ENCODE measurements around the gene ZNF592.

Gene ZNF592

DNA sequence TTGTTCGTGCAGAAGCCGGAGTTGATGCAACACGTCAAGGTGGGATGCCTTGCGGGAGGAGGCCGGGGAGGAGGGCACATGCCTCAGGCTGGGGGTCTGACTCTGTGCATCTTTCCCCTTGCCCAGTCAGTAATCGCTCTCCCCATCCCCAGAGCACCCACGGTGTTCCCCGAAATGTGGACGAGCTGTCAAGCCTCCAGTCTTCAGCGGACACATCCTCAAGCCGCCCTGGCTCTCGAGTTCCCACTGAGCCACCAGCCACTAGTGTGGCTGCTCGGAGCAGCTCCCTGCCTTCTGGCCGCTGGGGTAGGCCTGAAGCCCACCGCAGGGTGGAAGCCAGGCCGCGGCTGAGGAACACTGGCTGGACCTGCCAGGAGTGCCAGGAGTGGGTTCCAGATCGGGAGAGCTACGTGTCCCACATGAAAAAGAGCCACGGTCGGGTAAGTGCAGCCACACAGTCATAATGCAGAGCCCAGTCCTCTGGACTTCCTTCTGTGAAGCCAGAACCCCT is 50.1 kb downstream of the ZNF592 start:
- no peak overlapping the region for H3K4me3 ChIP-seq (ENCODE audit: low read length)
- TF ChIP-seq ZNF274 (IDR thresholded peaks at IDR 0.05; ENCODE audit: low read depth, low read length) = no peak

GRCh38 chr15:84799511-84800187 is 51.3 kb downstream of the ZNF592 start:
- no peak overlapping the region for H3K4me3 ChIP-seq (ENCODE audit: low read length)
- TF ChIP-seq ZNF274 (IDR thresholded peaks at IDR 0.05; ENCODE audit: low read depth, low read length) = no peak

DNA sequence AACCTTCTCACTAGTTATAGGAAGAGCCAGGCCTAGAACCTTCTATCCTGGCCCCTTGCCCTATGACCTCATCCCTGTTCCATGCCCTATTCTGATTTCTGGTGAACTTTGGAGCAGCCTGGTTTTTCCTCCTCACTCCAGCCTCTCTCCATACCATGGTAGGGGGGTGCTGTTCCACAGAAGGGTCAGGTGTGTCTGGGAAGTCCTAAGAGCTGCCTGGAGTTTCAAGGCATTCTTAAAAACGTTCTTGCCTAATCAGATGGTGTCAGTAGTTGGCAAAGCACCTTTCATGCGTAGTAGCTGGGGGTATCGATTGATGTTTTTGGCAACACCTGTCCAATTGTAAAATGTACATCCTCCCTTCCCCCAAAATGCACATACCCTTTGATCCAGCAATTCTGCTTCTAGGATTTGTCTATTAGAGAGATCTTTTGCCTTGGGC is 52.0 kb downstream of the ZNF592 start:
- no peak for TF ChIP-seq ZNF274 (IDR thresholded peaks at IDR 0.05; ENCODE audit: low read depth, low read length)

DNA sequence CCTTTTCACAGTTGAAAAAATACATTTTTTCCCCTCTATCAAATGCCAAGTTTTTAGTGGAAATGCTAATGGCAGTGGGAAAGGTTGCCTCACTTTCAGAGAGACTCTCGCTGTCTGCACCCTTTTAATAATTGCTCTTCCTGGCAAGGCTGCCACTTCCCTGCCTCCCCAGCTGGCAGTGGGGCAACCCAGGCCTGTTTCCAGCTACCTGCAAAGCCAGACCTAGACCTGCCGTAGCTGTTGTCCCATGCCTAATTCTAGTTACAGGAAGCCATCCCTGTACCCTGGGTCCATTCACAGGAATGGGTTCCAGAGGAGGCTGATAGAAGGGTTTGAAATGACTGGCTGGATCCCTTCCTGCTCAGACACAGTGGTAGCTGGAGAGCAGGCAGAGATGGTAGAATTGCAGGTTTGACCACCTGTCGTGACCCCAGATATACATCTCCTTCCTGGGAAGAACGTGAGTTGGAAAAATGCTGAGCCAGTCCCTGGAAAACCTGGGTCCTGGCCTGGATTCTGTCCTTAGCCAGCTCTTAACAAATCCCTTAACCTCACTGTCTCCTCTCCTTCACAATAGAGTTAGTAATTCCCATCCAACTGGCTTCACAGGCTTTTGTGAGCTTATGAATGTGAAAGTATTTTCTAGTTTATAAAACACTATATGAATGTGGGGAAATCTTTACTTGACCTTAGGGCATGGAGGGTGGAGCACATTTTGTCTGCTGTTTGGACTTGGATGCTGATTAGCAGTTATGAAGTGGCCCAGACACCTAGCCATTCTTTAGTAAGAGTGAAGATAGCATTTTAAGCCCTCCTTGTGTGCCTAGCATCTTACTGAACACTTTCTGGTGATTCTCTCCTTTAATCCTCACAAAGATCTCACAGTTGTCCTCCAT is 55.9 kb downstream of the ZNF592 start:
- TF ChIP-seq ZNF274 (IDR thresholded peaks at IDR 0.05; ENCODE audit: low read depth, low read length) = no peak
- H3K4me3 ChIP-seq (ENCODE audit: low read length) = no peak overlapping the region

More for the DNA sequence above, 52.0 kb downstream of the ZNF592 start:
- no peak overlapping the region for H3K4me3 ChIP-seq (ENCODE audit: low read length)

DNA sequence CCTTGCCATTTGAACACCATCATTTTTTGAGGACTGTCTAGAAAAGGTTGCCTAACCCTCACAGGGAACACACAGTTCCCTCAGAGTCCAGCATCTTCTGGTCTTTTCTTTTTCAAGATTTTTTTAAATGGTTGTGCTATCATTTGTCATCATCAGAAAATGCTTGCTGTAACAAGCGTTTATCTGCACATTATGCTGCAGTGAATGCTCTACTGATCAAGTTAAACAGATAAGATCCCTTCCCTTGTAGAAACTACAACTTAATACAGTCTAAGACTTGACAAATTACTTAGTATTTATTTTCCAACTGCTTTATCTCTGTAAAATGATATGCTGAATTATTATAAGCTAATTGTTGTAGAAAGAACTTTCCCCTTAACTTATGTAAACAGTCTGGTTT is 56.8 kb downstream of the ZNF592 start:
- no peak for TF ChIP-seq ZNF274 (IDR thresholded peaks at IDR 0.05; ENCODE audit: low read depth, low read length)
- no peak overlapping the region for H3K4me3 ChIP-seq (ENCODE audit: low read length)

DNA sequence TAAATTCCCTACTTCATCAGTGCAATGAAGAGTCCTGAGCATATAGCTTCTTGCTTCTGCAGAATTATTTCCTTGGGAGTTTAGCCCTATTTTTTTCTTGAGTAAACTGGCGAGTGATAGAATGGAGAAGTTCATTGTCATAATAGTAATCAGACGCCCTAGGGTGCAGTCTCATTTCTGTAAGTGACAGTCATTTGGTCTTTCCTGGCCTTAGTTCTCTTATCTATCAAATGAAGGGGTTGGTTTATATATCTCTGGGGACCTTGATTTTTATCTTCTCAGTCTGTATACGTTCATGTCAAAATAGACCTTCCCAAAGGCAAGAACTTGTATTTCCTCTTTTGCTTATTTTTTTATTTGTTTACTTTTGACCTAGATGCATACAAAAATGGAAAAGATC is 58.8 kb downstream of the ZNF592 start:
- no peak overlapping the region for H3K4me3 ChIP-seq (ENCODE audit: low read length)
- no peak for TF ChIP-seq ZNF274 (IDR thresholded peaks at IDR 0.05; ENCODE audit: low read depth, low read length)

DNA sequence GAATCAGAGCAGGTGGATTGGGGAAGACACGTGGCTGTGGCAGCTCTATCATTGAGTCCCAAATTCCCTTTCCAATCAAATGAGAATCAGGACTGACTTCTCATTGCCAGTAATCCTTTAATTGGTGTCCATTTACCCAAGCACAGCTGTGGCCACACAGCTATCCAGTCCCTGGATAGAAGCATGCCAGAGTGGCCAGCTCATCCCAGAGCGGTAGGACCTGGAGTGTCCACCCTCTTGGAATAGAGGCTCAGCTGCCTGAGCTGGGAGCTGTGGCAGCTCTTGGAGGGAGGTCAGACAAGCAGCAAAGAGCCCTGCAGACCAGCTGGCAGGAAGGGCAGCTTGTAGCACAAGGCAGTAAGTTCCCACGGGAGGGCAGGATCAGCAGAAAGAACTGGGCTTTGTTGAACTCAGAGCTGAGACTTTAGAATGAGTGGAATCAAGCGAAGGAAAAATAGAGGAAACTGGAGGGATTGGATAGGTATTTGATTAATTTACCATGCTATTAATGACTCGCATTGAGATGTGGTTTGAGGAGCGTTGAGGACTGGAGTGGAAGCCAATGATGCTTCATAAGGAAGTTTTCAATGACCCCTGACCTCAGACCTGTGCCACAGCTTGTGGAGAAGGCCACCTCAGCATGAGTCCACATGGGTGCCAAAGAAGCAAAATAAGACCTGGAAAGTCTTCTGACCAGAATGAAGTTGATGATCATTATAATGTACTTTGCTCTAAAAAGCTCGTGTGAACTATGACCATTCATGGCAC is 61.9 kb downstream of the ZNF592 start:
- TF ChIP-seq ZNF274 (IDR thresholded peaks at IDR 0.05; ENCODE audit: low read depth, low read length) = no peak
- H3K4me3 ChIP-seq (ENCODE audit: low read length) = no peak overlapping the region

GRCh38 chr15:84811151-84811550 is 62.8 kb downstream of the ZNF592 start:
- TF ChIP-seq ZNF274 (IDR thresholded peaks at IDR 0.05; ENCODE audit: low read depth, low read length) = no peak
- H3K4me3 ChIP-seq (ENCODE audit: low read length) = no peak overlapping the region

DNA sequence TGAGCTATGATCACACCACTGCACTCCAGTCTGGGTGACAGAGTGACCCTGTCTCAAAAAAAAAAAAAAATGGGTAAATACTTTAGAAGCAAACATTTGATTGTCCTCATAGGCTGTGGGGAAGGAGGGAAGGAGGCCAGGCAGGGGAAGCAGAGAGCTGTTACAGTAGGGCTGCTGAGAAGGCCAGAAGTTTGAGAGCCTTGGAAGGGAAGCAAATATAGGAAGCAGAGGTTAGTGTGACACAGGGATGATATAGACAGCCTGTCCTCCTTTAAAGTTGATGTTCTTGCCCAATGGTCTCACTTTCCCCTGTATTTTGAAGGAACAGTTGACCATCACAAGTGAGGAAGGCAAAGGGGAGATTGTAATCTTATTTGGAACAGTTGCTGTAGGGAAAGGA is 63.4 kb downstream of the ZNF592 start:
- no peak overlapping the region for H3K4me3 ChIP-seq (ENCODE audit: low read length)
- TF ChIP-seq ZNF274 (IDR thresholded peaks at IDR 0.05; ENCODE audit: low read depth, low read length) = no peak

GRCh38 chr15:84812842-84813241 is 64.5 kb downstream of the ZNF592 start:
- H3K4me3 ChIP-seq (ENCODE audit: low read length) = no peak overlapping the region
- no peak for TF ChIP-seq ZNF274 (IDR thresholded peaks at IDR 0.05; ENCODE audit: low read depth, low read length)

DNA sequence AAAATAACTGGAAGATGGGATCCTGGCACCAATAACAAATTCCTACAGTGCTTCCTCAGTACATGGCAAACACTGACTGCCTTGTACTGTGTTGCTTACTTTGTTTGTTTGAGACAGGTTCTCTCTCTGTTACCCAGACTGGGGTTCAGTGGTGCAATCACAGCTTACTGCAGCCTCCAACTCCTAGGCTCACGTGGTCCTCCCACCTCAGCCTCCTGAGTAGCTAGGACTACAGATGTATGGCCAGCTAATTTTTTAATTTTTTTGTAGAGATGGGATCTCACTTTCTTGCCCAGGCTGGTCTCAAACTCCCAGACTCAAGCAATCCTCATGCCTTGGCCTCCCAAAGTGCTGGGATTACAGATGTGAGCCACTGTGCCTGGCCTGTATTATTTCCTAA is 65.0 kb downstream of the ZNF592 start:
- no peak overlapping the region for H3K4me3 ChIP-seq (ENCODE audit: low read length)
- TF ChIP-seq ZNF274 (IDR thresholded peaks at IDR 0.05; ENCODE audit: low read depth, low read length) = no peak

DNA sequence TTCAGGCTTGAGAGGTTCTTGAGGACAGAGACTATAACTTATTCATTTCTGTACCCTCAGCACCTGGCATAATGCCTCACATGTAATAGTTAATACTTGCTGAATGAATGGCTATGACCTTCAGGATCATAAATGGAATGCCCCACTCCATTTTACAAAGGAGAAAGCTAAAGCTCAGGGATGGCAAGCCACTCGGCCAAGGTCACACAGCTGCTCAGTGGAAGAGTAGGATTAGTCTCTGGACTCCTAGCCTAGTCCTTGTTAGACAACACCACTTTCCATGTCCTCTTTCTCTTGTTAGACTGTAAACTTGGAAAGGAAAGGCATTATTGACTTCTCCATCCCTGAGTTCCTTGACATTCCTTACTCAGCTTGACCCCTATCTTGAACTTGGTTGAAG is 65.5 kb downstream of the ZNF592 start:
- TF ChIP-seq ZNF274 (IDR thresholded peaks at IDR 0.05; ENCODE audit: low read depth, low read length) = no peak
- no peak overlapping the region for H3K4me3 ChIP-seq (ENCODE audit: low read length)

DNA sequence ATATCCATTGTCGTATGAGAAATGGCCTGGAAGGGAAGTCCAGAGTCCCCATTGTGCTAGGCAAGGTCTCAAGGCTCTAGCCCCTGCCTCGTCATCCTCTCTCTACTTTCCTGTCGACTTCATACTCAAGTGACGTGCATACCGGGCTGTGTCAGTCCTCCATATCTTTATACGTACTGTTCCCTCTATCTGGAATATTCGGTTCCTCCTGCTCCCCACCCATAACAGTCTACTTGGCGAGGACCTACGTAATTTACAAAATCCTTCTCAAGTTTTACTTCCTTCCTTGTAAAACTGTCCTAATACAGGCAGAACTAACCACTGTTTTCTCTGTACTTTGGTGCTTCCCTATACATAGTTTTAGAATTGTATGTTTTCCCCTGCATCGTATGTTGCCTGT is 66.5 kb downstream of the ZNF592 start:
- H3K4me3 ChIP-seq (ENCODE audit: low read length) = no peak overlapping the region
- TF ChIP-seq ZNF274 (IDR thresholded peaks at IDR 0.05; ENCODE audit: low read depth, low read length) = no peak

All from GM08714 (cell line).